Measurements from ENCODE around the gene MYOCD. TPM values are rescaled to one million over a fixed set of nuclear protein-coding genes. Genes with fewer than 3 reads are reported as not detected.
A peak's percentile ranks its signal among the peaks of the same experiment; 100 is the strongest.

MYOCD gene
- total and polyA plus RNA-seq, 2 of the 13 experiments (the other 11 are each of a cell fraction or from before 2014, with no cell fraction given), result not detected

GRCh38 chr17:12730931-12731521 is 65.3 kb downstream of the MYOCD start:
- Histone ChIP-seq H3K79me2 (ENCODE audit: insufficient read depth, low read length) (no peaks in the 10 kb centered on the region), H3K9ac (ENCODE audit: insufficient read depth, low read depth, low read length) (no peak overlapping the region), H3K36me3 (replicated peaks in 1 of 2; ENCODE audit: control insufficient read depth in 1 of 2, insufficient read depth in 2 of 2, low read length in 2 of 2) (no peaks in the 10 kb centered on the region), H2AFZ (ENCODE audit: low read length) (no peak overlapping the region), H3K9me3 (ENCODE audit: low read length) (no peaks in the 10 kb centered on the region), H4K20me1 (ENCODE audit: insufficient read depth, low read length) (no peaks in the 10 kb centered on the region), H3K4me2 (ENCODE audit: low read depth, low read length) (no peak overlapping the region), H3K27ac (ENCODE audit: extremely low read length, insufficient read depth, low read length) (no peak overlapping the region), H3K27me3 (ENCODE audit: control insufficient read depth in 1 of 2, insufficient read depth in 2 of 2, low read length in 2 of 2) (peaks cover 0 to 4% of the 10 kb centered on the region in 2 experiments; a peak in 1 of 5 replicates), H3K4me3 (replicated peaks in 1 of 3; ENCODE audit: insufficient read depth in 1 of 3, low read depth in 2 of 3, low read length in 3 of 3) (no peak overlapping the region), H3K4me1 (ENCODE audit: insufficient read depth, low read length) (no peaks in the 10 kb centered on the region)
- intact Hi-C loops (cut with micrococcal nuclease; ENCODE audit: unreplicated experiment), result no loop called here
- no TSS peak for BruUV-seq (replicated peaks)
- in situ Hi-C loops (cut with HindIII; ENCODE audit: extremely low pct_ligation_motif_present, low pct_unique_long_range_greater_than_20kb), result no loop called here
- POLR2A ChIA-PET, result no interaction called here
- 21% methylated on average over 2 of the region's 10 CpGs for WGBS (ENCODE audit: low lambda C conversion rate)
- DNase-seq (ENCODE audit: low spot score), result no peak
- CTCF ChIA-PET (ENCODE audit: low intra/inter-chr PET ratio, low total read pairs), result no interaction called here
- ATAC-seq, result peak; percentile 42; the same call in 1 of the 3 replicates
- no peak for FAIRE-seq
- no peak for TF ChIP-seq ZNF253 (CRISPR knock-in tag; IDR thresholded peaks at IDR 0.05; ENCODE audit: borderline replicate concordance)
- TF ChIP-seq ZNF672 (CRISPR knock-in tag; IDR thresholded peaks at IDR 0.05), result no peak
- TF ChIP-seq SSRP1 (CRISPR knock-in tag; IDR thresholded peaks at IDR 0.05), result no peak
- no peak for TF ChIP-seq PRDM15 (CRISPR knock-in tag; IDR thresholded peaks at IDR 0.05)
- no peak for TF ChIP-seq POGK (CRISPR knock-in tag; conservative IDR thresholded peaks at IDR 0.05)
- no peak for TF ChIP-seq ZNF512B (CRISPR knock-in tag; IDR thresholded peaks at IDR 0.05; ENCODE audit: borderline replicate concordance)
- TF ChIP-seq ZNF749 (CRISPR knock-in tag; IDR thresholded peaks at IDR 0.05; ENCODE audit: borderline replicate concordance), result no peak
- no peak for TF ChIP-seq ZBTB25 (CRISPR knock-in tag; IDR thresholded peaks at IDR 0.05)
- no peak for TF ChIP-seq THAP11 (CRISPR knock-in tag; IDR thresholded peaks at IDR 0.05)
- TF ChIP-seq ZFP82 (CRISPR knock-in tag; IDR thresholded peaks at IDR 0.05; ENCODE audit: borderline replicate concordance), result no peak
- no peak for TF ChIP-seq SMAD3 (CRISPR knock-in tag; IDR thresholded peaks at IDR 0.05)
- no peak for TF ChIP-seq SNAPC5 (CRISPR knock-in tag; IDR thresholded peaks at IDR 0.05; ENCODE audit: borderline replicate concordance)
- TF ChIP-seq HMG20A (CRISPR knock-in tag; IDR thresholded peaks at IDR 0.05; ENCODE audit: borderline replicate concordance), result no peak
- no peak for TF ChIP-seq ELF3 (CRISPR knock-in tag; IDR thresholded peaks at IDR 0.05)

Measured in HepG2 (cell line).